PFSK-1 (cell line): Measurements from ENCODE around the gene PPFIBP1.
A peak's percentile ranks its signal among the peaks of the same experiment; 100 is the strongest.

Source experiments
- FOXP2 ChIP-seq: optimal IDR thresholded peaks from 2 replicates; pipeline ENCODE3; 2011; ENCODE audit warnings: borderline replicate concordance, control low read depth, inconsistent platforms; ENCODE audit not compliant: insufficient read depth; ENCODE audit errors: extremely low read length, extremely low read depth
- POLR2AphosphoS5 ChIP-seq: IDR thresholded peaks from 2 replicates; pipeline ENCODE4 v1.6.1; 2012; ENCODE audit warnings: low read depth, mild to moderate bottlenecking, control low read depth, low read length, moderate library complexity
- REST ChIP-seq, 2 experiments: IDR thresholded peaks; 2 replicates each; pipeline versions ENCODE4 v1.6.1 to v1.8.0; 2011 to 2012; ENCODE audit warnings: low read depth in 2 of 2, low read length in 2 of 2, control low read depth in 1 of 2, inconsistent platforms in 1 of 2, mild to moderate bottlenecking in 1 of 2, moderate library complexity in 1 of 2; ENCODE audit not compliant: insufficient read depth in 1 of 2
- SIN3A ChIP-seq: IDR thresholded peaks from 2 replicates; pipeline ENCODE4 v1.6.1; 2012; ENCODE audit warnings: mild to moderate bottlenecking, low read length, moderate library complexity, borderline replicate concordance; ENCODE audit not compliant: insufficient read depth
- TAF1 ChIP-seq: IDR thresholded peaks from 2 replicates; pipeline ENCODE4 v1.6.1; 2012; ENCODE audit warnings: low read length, control low read depth, borderline replicate concordance; ENCODE audit not compliant: insufficient read depth

The PPFIBP1 gene

GRCh38 chr12:27561535-27562350 is 37.7 kb downstream of the PPFIBP1 start:
- TF ChIP-seq TAF1, result no peak
- no peak for TF ChIP-seq POLR2AphosphoS5
- TF ChIP-seq SIN3A, result no peak
- TF ChIP-seq FOXP2, result no peak
- TF ChIP-seq REST (IDR thresholded peaks at IDR 0.05; ENCODE audit: insufficient read depth in 1 of 2, low read depth in 2 of 2, low read length in 2 of 2), result no peak

GRCh38 chr12:27564612-27565213 is 40.7 kb downstream of the PPFIBP1 start:
- TF ChIP-seq REST (IDR thresholded peaks at IDR 0.05; ENCODE audit: insufficient read depth in 1 of 2, low read depth in 2 of 2, low read length in 2 of 2) (0 out of 4 replicates have a peak, but pooled peaks of 1 of the 2 experiments have one; percentile 27), SIN3A (no peak)

- no peak for TF ChIP-seq FOXP2
- TF ChIP-seq POLR2AphosphoS5, result no peak
- no peak for TF ChIP-seq TAF1
- TF ChIP-seq REST (IDR thresholded peaks at IDR 0.05; ENCODE audit: insufficient read depth in 1 of 2, low read depth in 2 of 2, low read length in 2 of 2), result no peak
- no peak for TF ChIP-seq SIN3A
Observed at GRCh38 chr12:27566159-27566558, 42.2 kb downstream of the PPFIBP1 start.

GRCh38 chr12:27566626-27567025 is 42.6 kb downstream of the PPFIBP1 start:
- TF ChIP-seq TAF1, result no peak
- no peak for TF ChIP-seq SIN3A
- no peak for TF ChIP-seq FOXP2
- TF ChIP-seq REST (IDR thresholded peaks at IDR 0.05; ENCODE audit: insufficient read depth in 1 of 2, low read depth in 2 of 2, low read length in 2 of 2), result no peak
- no peak for TF ChIP-seq POLR2AphosphoS5
